Neural cell (in vitro differentiated cells): ENCODE data around the gene SHCBP1. TPM values are rescaled to one million over a fixed set of nuclear protein-coding genes. Genes with fewer than 3 reads are reported as not detected.

Source experiments
- H2AFZ ChIP-seq: fragments of 200-600, 300-800 bp; sonication (generic), shearing (Covaris generic); 2 replicates; pipeline ENCODE4 v1.6.0; 2014; ENCODE audit warnings: low read depth, mild to moderate bottlenecking, antibody characterized with exemption, low read length, moderate library complexity
- H3F3A ChIP-seq: fragments of 200-600 bp; shearing (Covaris generic); 2 replicates; pipeline ENCODE4 v1.6.1; 2016; ENCODE audit warnings: mild to moderate bottlenecking, moderate library complexity, mixed read lengths, antibody characterized with exemption, low read length; ENCODE audit not compliant: insufficient read depth, poor library complexity, severe bottlenecking
- H3K27ac ChIP-seq: fragments of 200-600, 300-800 bp; sonication (generic), shearing (Covaris generic); 2 replicates; pipeline ENCODE4 v1.5.1; 2014; ENCODE audit warnings: mild to moderate bottlenecking, low read length, moderate library complexity
- H3K27me3 ChIP-seq: fragments of 300-800, 200-600 bp; sonication (generic), shearing (Covaris generic); 2 replicates; pipeline ENCODE4 v1.6.0; 2014; ENCODE audit warnings: mild to moderate bottlenecking, low read depth, low read length, moderate library complexity; ENCODE audit not compliant: insufficient read depth
- H3K36me3 ChIP-seq: fragments of 300-800, 200-600 bp; sonication (generic), shearing (Covaris generic); 2 replicates; pipeline ENCODE4 v1.5.1; 2014; ENCODE audit warnings: mild to moderate bottlenecking, antibody characterized with exemption, low read length, moderate library complexity; ENCODE audit not compliant: insufficient read depth
- H3K4me2 ChIP-seq: fragments of 300-800, 200-600 bp; sonication (generic), shearing (Covaris generic); 2 replicates; pipeline ENCODE4 v1.6.0; 2014; ENCODE audit warnings: mild to moderate bottlenecking, low read length
- H3K4me3 ChIP-seq: fragments of 300-800, 200-600 bp; sonication (generic), shearing (Covaris generic); 2 replicates; pipeline ENCODE4 v1.5.1; 2014; ENCODE audit warnings: mild to moderate bottlenecking, low read length, moderate library complexity
- H3K79me2 ChIP-seq: fragments of 200-600 bp; shearing (Covaris generic); replicated peaks from 2 replicates; pipeline ENCODE4 v1.6.0; 2014; ENCODE audit warnings: mild to moderate bottlenecking, low read length, moderate library complexity; ENCODE audit not compliant: insufficient read depth
- H3K9ac ChIP-seq: fragments of 300-800, 200-600 bp; sonication (generic), shearing (Covaris generic); 2 replicates; pipeline ENCODE4 v1.6.1; 2016; ENCODE audit warnings: mild to moderate bottlenecking, low read length, mixed read lengths
- H3K9me2 ChIP-seq: fragments of 200-600 bp; shearing (Covaris generic); 2 replicates; pipeline ENCODE4 v1.6.1; 2016; ENCODE audit warnings: mild to moderate bottlenecking, low read length, mixed read lengths; ENCODE audit not compliant: insufficient read depth
- H3K9me3 ChIP-seq: fragments of 200-600, 300-800 bp; sonication (generic), shearing (Covaris generic); 2 replicates; pipeline ENCODE4 v1.6.1; 2016; ENCODE audit warnings: mild to moderate bottlenecking, mixed run types, low read length, moderate library complexity, mixed read lengths
- H4K20me1 ChIP-seq: fragments of 200-600 bp; shearing (Covaris generic); 2 replicates; pipeline ENCODE4 v1.6.1; 2016; ENCODE audit warnings: mild to moderate bottlenecking, mixed run types; ENCODE audit not compliant: insufficient read depth
- CTCF ChIP-seq: fragments of 450-650 bp; IDR thresholded peaks from 2 replicates; pipeline ENCODE4 v1.5.1; 2014; ENCODE audit warnings: antibody characterized with exemption, mild to moderate bottlenecking, moderate library complexity; ENCODE audit not compliant: poor library complexity, severe bottlenecking
- EP300 ChIP-seq: fragments of 450-650 bp; conservative IDR thresholded peaks from 2 replicates; pipeline ENCODE4 v1.6.1; 2014; ENCODE audit warnings: antibody characterized with exemption, mild to moderate bottlenecking, moderate library complexity; ENCODE audit not compliant: poor library complexity, severe bottlenecking
- EZH2 ChIP-seq: fragments of 200-600, 300-800 bp; shearing (Covaris generic), sonication (generic); IDR thresholded peaks from 2 replicates; pipeline ENCODE4 v1.6.1; 2014; ENCODE audit warnings: antibody characterized with exemption, low read length, borderline replicate concordance, mild to moderate bottlenecking; ENCODE audit not compliant: insufficient read depth, poor library complexity, severe bottlenecking
- MXI1 ChIP-seq: fragments of 450-650 bp; conservative IDR thresholded peaks from 2 replicates; pipeline ENCODE4 v1.6.1; 2014; ENCODE audit warnings: antibody characterized with exemption, mild to moderate bottlenecking; ENCODE audit not compliant: poor library complexity, severe bottlenecking
- POLR2AphosphoS5 ChIP-seq: IDR thresholded peaks from 2 replicates; pipeline ENCODE4 v1.6.1; 2012
- RAD21 ChIP-seq: fragments of 450-650 bp; conservative IDR thresholded peaks from 2 replicates; pipeline ENCODE4 v1.6.1; 2014; ENCODE audit warnings: antibody characterized with exemption, mild to moderate bottlenecking, moderate library complexity
- REST ChIP-seq: IDR thresholded peaks from 2 replicates; pipeline ENCODE4 v1.6.1; 2012; ENCODE audit warnings: borderline replicate concordance
- SMC3 ChIP-seq: fragments of 450-650 bp; conservative IDR thresholded peaks from 2 replicates; pipeline ENCODE4 v1.6.1; 2014; ENCODE audit warnings: antibody characterized with exemption, mild to moderate bottlenecking, moderate library complexity; ENCODE audit not compliant: poor library complexity
- TAF1 ChIP-seq: IDR thresholded peaks from 2 replicates; pipeline ENCODE4 v1.6.1; 2012; ENCODE audit warnings: low read depth
- polyA plus RNA-seq: library from polyadenylated mRNA; depleted of rRNA; stranded (reverse); fragments of >200 nt; gene quantifications from 2 replicates; pipeline ENCODE4 v1.2.3, GENCODE V29; 2014

The SHCBP1 gene
- polyA plus RNA-seq, 1 donor from 2014 or later: 0.54 TPM

- no peaks in the 10 kb centered on the region for H4K20me1 ChIP-seq
- no peak overlapping the region for H2AFZ ChIP-seq
- no peak overlapping the region for H3K9ac ChIP-seq
- H3K27me3 ChIP-seq: no peaks in the 10 kb centered on the region
- H3K36me3 ChIP-seq: no peaks in the 10 kb centered on the region
- H3F3A ChIP-seq: no peaks in the 10 kb centered on the region
- TF ChIP-seq CTCF (no peak), REST (no peak)
- peak overlapping the region; percentile 79 for H3K4me3 ChIP-seq
- peaks cover 8% of the 10 kb centered on the region for H3K79me2 ChIP-seq
- no peak overlapping the region for H3K4me2 ChIP-seq
- H3K9me2 ChIP-seq: no peaks in the 10 kb centered on the region
- no peaks in the 10 kb centered on the region for H3K9me3 ChIP-seq
- H3K27ac ChIP-seq: no peak overlapping the region
Measured at GRCh38 chr16:46621934-46622676, 926 bp upstream of the SHCBP1 start.

- Histone ChIP-seq H3K9me3 (no peaks in the 10 kb centered on the region), H3K9me2 (no peaks in the 10 kb centered on the region), H3K79me2 (peaks cover 8% of the 10 kb centered on the region), H3K27ac (no peak overlapping the region), H3K4me3 (peak overlapping the region; percentile 79), H4K20me1 (no peaks in the 10 kb centered on the region), H3K27me3 (no peaks in the 10 kb centered on the region), H2AFZ (no peak overlapping the region), H3F3A (no peaks in the 10 kb centered on the region), H3K4me2 (peak overlapping the region; percentile 15), H3K9ac (no peak overlapping the region), H3K36me3 (no peaks in the 10 kb centered on the region)
- no peak for TF ChIP-seq POLR2AphosphoS5
- no peak for TF ChIP-seq CTCF
- no peak for TF ChIP-seq EZH2
- TF ChIP-seq RAD21: no peak
- no peak for TF ChIP-seq SMC3
- no peak for TF ChIP-seq EP300
- TF ChIP-seq TAF1: no peak
- TF ChIP-seq REST: no peak
- TF ChIP-seq MXI1: no peak
Measured at GRCh38 chr16:46620266-46621005, 743 bp downstream of the SHCBP1 start.
